ENCODE measurements around the gene DDIT3. TPM values are rescaled to one million over a fixed set of nuclear protein-coding genes. Genes with fewer than 3 reads are reported as not detected.

Gene DDIT3
- total RNA-seq, 1 donor from 2014 or later, result 20.2 TPM

DNA sequence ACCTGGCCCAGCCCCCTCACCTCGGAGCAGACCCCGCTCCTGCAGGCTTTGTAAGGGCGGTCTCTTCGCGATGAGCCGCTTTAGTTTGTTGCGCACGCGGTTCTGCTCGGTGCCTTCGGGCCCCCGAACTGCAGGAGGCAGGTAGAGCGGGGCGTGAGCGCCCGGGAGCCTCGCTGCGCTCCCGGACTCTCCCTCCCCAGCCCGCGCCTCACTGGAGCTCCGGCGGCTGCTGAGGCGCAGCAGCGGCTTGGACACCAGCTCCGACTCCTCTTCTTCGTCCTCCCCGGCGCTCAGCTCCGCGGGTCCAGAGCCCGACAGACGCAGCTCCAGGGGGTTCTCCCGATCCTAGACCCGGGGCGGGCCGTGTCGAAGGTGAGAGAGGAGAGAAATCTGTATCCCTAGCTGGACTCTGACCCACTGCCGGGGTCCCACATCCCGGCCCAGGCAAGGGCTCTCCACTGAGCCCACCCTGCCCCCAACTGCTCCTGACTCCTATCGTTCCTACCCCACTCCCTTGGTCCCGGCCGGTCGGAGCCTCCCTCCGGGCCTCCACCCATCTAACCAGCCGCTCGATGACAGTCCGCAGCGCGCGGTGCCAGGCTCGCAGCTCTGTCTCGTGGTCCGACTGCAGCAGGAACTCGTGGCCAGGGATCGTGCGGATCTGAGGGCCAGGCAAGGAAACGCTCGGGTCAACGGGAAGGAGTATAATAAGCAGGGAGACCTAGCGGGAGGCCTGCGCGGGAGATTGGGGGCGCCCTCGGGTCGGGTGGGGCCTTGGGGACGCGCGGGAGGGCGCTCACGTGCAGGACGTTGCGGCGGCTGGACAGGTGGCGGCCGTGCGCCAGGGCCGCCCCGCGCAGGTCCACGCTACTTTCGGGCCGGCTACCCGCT is 44.8 kb downstream of the DDIT3 start:
- peak overlapping the region; percentile 34 for H3K4me3 ChIP-seq (ENCODE audit: low read depth, low read length)
- TF ChIP-seq, protein P1, sequence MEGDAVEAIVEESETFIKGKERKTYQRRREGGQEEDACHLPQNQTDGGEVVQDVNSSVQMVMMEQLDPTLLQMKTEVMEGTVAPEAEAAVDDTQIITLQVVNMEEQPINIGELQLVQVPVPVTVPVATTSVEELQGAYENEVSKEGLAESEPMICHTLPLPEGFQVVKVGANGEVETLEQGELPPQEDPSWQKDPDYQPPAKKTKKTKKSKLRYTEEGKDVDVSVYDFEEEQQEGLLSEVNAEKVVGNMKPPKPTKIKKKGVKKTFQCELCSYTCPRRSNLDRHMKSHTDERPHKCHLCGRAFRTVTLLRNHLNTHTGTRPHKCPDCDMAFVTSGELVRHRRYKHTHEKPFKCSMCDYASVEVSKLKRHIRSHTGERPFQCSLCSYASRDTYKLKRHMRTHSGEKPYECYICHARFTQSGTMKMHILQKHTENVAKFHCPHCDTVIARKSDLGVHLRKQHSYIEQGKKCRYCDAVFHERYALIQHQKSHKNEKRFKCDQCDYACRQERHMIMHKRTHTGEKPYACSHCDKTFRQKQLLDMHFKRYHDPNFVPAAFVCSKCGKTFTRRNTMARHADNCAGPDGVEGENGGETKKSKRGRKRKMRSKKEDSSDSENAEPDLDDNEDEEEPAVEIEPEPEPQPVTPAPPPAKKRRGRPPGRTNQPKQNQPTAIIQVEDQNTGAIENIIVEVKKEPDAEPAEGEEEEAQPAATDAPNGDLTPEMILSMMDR (conservative IDR thresholded peaks at IDR 0.05; ENCODE audit: low read depth, low read length), result no peak
- DNase-seq (ENCODE audit: low read depth), result no peak

DNA sequence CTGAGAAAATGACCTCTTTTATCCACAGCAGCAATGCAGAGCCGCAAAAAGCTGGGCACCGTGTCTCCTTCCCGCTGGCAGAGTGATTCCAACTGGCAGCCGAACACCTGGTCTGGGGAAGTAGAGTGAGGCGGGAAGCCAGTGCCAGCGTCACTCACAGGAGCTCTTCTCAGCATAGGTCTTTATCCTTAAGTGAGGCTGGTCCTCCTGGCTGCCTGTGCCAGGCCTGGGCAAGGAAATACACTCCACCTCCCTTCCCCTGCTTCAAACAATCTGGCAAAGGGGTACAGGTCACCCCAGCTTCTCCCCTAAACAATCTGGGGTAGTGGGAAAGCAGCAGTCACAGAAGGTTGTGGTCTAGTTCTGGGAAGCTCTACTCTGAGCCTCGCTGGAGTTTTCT is 45.5 kb downstream of the DDIT3 start:
- DNase-seq (ENCODE audit: low read depth), result no peak
- no peak overlapping the region for H3K4me3 ChIP-seq (ENCODE audit: low read depth, low read length)
- TF ChIP-seq, protein P1 (conservative IDR thresholded peaks at IDR 0.05; ENCODE audit: low read depth, low read length), result no peak

DNA sequence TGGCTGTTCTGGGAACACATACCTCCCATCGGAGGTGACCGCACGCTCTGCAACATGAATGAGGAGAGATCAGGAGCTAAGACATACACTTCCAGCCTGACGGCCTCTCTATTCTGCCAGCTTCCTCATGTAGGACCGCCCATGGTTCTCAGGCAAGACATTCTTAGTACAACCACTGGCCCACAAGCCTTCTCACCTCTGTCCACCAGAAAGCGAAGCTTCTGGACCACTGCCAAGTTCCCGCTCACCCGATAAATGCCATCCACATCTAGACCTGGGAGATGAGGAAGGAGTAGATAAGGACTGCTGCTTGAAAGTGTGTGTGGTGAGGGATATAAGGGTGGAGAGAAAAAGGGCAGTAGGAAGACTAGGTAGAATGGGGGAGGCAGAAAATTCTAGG is 45.9 kb downstream of the DDIT3 start:
- no peak for DNase-seq (ENCODE audit: low read depth)
- TF ChIP-seq, protein P1 (conservative IDR thresholded peaks at IDR 0.05; ENCODE audit: low read depth, low read length), result no peak
- H3K4me3 ChIP-seq (ENCODE audit: low read depth, low read length), result no peak overlapping the region

DNA sequence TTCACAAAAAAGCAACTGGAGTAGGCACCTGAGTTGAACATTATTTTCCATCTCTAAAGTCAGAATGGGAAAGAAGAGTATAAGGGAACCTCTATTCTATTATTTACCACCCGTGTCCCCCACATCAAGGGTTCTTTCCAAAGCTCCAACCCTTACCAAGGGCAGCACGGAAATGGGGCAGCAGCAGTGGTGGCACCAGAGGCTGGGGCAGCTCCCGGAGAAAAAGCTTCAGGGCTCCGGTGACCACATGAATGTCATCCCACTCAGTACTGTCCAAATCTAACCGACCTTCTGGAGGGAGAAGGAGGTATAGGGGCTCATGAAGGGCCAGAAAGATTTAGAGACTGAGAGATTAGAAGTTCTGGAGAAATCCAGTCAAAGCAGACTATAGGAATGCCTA is 46.4 kb downstream of the DDIT3 start:
- TF ChIP-seq, protein P1 (conservative IDR thresholded peaks at IDR 0.05; ENCODE audit: low read depth, low read length), result no peak
- DNase-seq (ENCODE audit: low read depth), result no peak
- no peak overlapping the region for H3K4me3 ChIP-seq (ENCODE audit: low read depth, low read length)

DNA sequence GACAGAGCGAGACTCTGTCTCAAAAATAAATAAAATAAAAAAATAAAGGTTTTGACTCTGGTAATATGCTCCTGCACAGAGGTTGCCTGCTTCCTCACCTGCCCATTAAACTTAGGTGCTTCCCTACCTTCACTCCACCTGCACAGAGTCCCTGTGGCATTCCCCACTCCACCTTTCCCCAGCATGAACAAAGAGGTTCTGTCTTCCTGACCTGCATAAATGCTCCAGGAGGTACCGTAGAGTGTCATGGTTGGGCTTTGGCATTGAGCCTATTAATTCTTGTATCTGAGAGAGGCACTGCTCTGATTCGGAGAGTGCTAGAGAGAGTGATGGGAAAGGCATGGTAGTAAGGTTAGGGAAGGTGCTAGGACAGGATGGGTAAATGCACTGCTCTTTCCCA is 46.9 kb downstream of the DDIT3 start:
- DNase-seq (ENCODE audit: low read depth), result no peak
- H3K4me3 ChIP-seq (ENCODE audit: low read depth, low read length), result no peak overlapping the region
- TF ChIP-seq, protein P1 (conservative IDR thresholded peaks at IDR 0.05; ENCODE audit: low read depth, low read length), result no peak

DNA sequence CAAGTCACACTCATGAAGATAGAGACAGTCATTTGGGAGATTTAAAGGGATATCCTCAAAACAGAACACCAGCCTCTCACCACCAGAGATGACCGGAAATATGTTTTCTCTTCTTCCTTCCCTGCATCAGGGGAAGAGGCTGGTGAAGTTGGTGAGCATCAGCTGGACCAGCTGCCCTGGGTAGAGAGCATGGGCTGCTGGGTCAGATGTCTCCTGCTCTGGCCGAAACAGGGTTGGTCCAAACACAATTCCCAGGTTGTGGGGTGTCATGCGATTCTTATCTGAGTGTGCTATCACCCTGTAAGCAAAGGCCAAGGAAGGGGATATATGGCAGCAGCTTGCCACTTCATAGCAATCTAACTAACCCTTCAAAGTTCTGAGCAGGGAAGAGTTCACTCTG is 47.9 kb downstream of the DDIT3 start:
- no peak overlapping the region for H3K4me3 ChIP-seq (ENCODE audit: low read depth, low read length)
- TF ChIP-seq, protein P1 (conservative IDR thresholded peaks at IDR 0.05; ENCODE audit: low read depth, low read length), result no peak
- no peak for DNase-seq (ENCODE audit: low read depth)

DNA sequence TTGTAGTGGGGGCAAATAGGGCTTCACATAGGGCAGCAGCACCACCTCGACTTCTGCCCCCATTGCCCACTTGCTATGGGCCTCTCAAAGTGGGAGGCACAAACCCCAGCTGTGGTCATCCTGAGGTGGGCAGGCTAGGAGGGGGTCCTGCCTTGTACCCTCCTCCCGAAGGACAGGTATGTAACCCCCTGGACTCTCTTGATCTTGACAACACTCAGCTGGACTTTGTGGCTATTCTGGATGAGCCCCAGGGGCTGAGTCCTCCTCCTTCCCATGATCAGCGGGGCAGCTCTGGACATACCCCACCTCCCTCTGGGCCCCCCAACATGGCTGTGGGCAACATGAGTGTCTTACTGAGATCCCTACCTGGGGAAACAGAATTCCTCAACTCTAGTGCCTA is 48.7 kb downstream of the DDIT3 start:
- no peak for DNase-seq (ENCODE audit: low read depth)
- TF ChIP-seq, protein P1 (conservative IDR thresholded peaks at IDR 0.05; ENCODE audit: low read depth, low read length), result no peak

More for the DNA sequence above, 48.7 kb downstream of the DDIT3 start:
- no peak overlapping the region for H3K4me3 ChIP-seq (ENCODE audit: low read depth, low read length)

Measured in epithelial cell of proximal tubule (primary cell).